Fibroblast of skin of abdomen (primary cell): ENCODE measurements around the gene PIM1.
"Not testable (repeated sequence)": the region's sequence is repeated elsewhere in the genome, so short reads cannot be mapped to it uniquely, and the experiment has no call there.

Experiments used
- DNase-seq: peaks from one replicate; pipeline ENCODE4 v3.0.0-alpha.2; 2013

Gene PIM1

GRCh38 chr6:37171201-37171969 lies 1.4 kb downstream of the PIM1 start:
- DNase-seq, result peak; percentile 29

GRCh38 chr6:37171970-37172812 lies 2.2 kb downstream of the PIM1 start:
- DNase-seq, result peak; percentile 92

GRCh38 chr6:37172912-37173492 lies 3.0 kb downstream of the PIM1 start:
- no peak for DNase-seq

- DNase-seq, result no peak
Measured at GRCh38 chr6:37173493-37174195, 3.7 kb downstream of the PIM1 start.

- no peak for DNase-seq
Measured at GRCh38 chr6:37174196-37174514, 4.2 kb downstream of the PIM1 start.

GRCh38 chr6:37174515-37175331 lies 4.8 kb downstream of the PIM1 start:
- no peak for DNase-seq

- DNase-seq, result no peak
Measured at GRCh38 chr6:37175332-37176267, 5.6 kb downstream of the PIM1 start.

GRCh38 chr6:37176268-37177076 lies 6.5 kb downstream of the PIM1 start:
- no peak for DNase-seq

- DNase-seq, result no peak
Measured at GRCh38 chr6:37177077-37177934, 7.4 kb downstream of the PIM1 start.

- no peak for DNase-seq
Measured at GRCh38 chr6:37177935-37178517, 8.1 kb downstream of the PIM1 start.

GRCh38 chr6:37180075-37180474 lies 10.1 kb downstream of the PIM1 start:
- DNase-seq, result no peak

GRCh38 chr6:37180610-37181009 lies 10.7 kb downstream of the PIM1 start:
- DNase-seq, result not testable (repeated sequence)

- no peak for DNase-seq
Measured at GRCh38 chr6:37182736-37183590, 13.0 kb downstream of the PIM1 start.

GRCh38 chr6:37185949-37186720 lies 16.2 kb downstream of the PIM1 start:
- not testable (repeated sequence) for DNase-seq

GRCh38 chr6:37187321-37188022 lies 17.5 kb downstream of the PIM1 start:
- DNase-seq, result no peak

- DNase-seq, result peak; percentile 17
Measured at GRCh38 chr6:37188962-37189510, 19.1 kb downstream of the PIM1 start.
